Neural cell (in vitro differentiated cells): Measurements from ENCODE around the gene SLAMF7. TPM values are rescaled to one million over a fixed set of nuclear protein-coding genes. Genes with fewer than 3 reads are reported as not detected.

Source experiments
- H2AFZ ChIP-seq: fragments of 200-600, 300-800 bp; sonication (generic), shearing (Covaris generic); 2 replicates; pipeline ENCODE4 v1.6.0; 2014; ENCODE audit warnings: low read depth, mild to moderate bottlenecking, antibody characterized with exemption, low read length, moderate library complexity
- H3F3A ChIP-seq: fragments of 200-600 bp; shearing (Covaris generic); 2 replicates; pipeline ENCODE4 v1.6.1; 2016; ENCODE audit warnings: mild to moderate bottlenecking, moderate library complexity, mixed read lengths, antibody characterized with exemption, low read length; ENCODE audit not compliant: insufficient read depth, poor library complexity, severe bottlenecking
- H3K27ac ChIP-seq: fragments of 200-600, 300-800 bp; sonication (generic), shearing (Covaris generic); 2 replicates; pipeline ENCODE4 v1.5.1; 2014; ENCODE audit warnings: mild to moderate bottlenecking, low read length, moderate library complexity
- H3K27me3 ChIP-seq: fragments of 300-800, 200-600 bp; sonication (generic), shearing (Covaris generic); 2 replicates; pipeline ENCODE4 v1.6.0; 2014; ENCODE audit warnings: mild to moderate bottlenecking, low read depth, low read length, moderate library complexity; ENCODE audit not compliant: insufficient read depth
- H3K36me3 ChIP-seq: fragments of 300-800, 200-600 bp; sonication (generic), shearing (Covaris generic); 2 replicates; pipeline ENCODE4 v1.5.1; 2014; ENCODE audit warnings: mild to moderate bottlenecking, antibody characterized with exemption, low read length, moderate library complexity; ENCODE audit not compliant: insufficient read depth
- H3K4me2 ChIP-seq: fragments of 300-800, 200-600 bp; sonication (generic), shearing (Covaris generic); 2 replicates; pipeline ENCODE4 v1.6.0; 2014; ENCODE audit warnings: mild to moderate bottlenecking, low read length
- H3K4me3 ChIP-seq: fragments of 300-800, 200-600 bp; sonication (generic), shearing (Covaris generic); 2 replicates; pipeline ENCODE4 v1.5.1; 2014; ENCODE audit warnings: mild to moderate bottlenecking, low read length, moderate library complexity
- H3K79me2 ChIP-seq: fragments of 200-600 bp; shearing (Covaris generic); replicated peaks from 2 replicates; pipeline ENCODE4 v1.6.0; 2014; ENCODE audit warnings: mild to moderate bottlenecking, low read length, moderate library complexity; ENCODE audit not compliant: insufficient read depth
- H3K9ac ChIP-seq: fragments of 300-800, 200-600 bp; sonication (generic), shearing (Covaris generic); 2 replicates; pipeline ENCODE4 v1.6.1; 2016; ENCODE audit warnings: mild to moderate bottlenecking, low read length, mixed read lengths
- H3K9me2 ChIP-seq: fragments of 200-600 bp; shearing (Covaris generic); 2 replicates; pipeline ENCODE4 v1.6.1; 2016; ENCODE audit warnings: mild to moderate bottlenecking, low read length, mixed read lengths; ENCODE audit not compliant: insufficient read depth
- H3K9me3 ChIP-seq: fragments of 200-600, 300-800 bp; sonication (generic), shearing (Covaris generic); 2 replicates; pipeline ENCODE4 v1.6.1; 2016; ENCODE audit warnings: mild to moderate bottlenecking, mixed run types, low read length, moderate library complexity, mixed read lengths
- H4K20me1 ChIP-seq: fragments of 200-600 bp; shearing (Covaris generic); 2 replicates; pipeline ENCODE4 v1.6.1; 2016; ENCODE audit warnings: mild to moderate bottlenecking, mixed run types; ENCODE audit not compliant: insufficient read depth
- EP300 ChIP-seq: fragments of 450-650 bp; conservative IDR thresholded peaks from 2 replicates; pipeline ENCODE4 v1.6.1; 2014; ENCODE audit warnings: antibody characterized with exemption, mild to moderate bottlenecking, moderate library complexity; ENCODE audit not compliant: poor library complexity, severe bottlenecking
- EZH2 ChIP-seq: fragments of 200-600, 300-800 bp; shearing (Covaris generic), sonication (generic); IDR thresholded peaks from 2 replicates; pipeline ENCODE4 v1.6.1; 2014; ENCODE audit warnings: antibody characterized with exemption, low read length, borderline replicate concordance, mild to moderate bottlenecking; ENCODE audit not compliant: insufficient read depth, poor library complexity, severe bottlenecking
- MXI1 ChIP-seq: fragments of 450-650 bp; conservative IDR thresholded peaks from 2 replicates; pipeline ENCODE4 v1.6.1; 2014; ENCODE audit warnings: antibody characterized with exemption, mild to moderate bottlenecking; ENCODE audit not compliant: poor library complexity, severe bottlenecking
- POLR2AphosphoS5 ChIP-seq: IDR thresholded peaks from 2 replicates; pipeline ENCODE4 v1.6.1; 2012
- RAD21 ChIP-seq: fragments of 450-650 bp; conservative IDR thresholded peaks from 2 replicates; pipeline ENCODE4 v1.6.1; 2014; ENCODE audit warnings: antibody characterized with exemption, mild to moderate bottlenecking, moderate library complexity
- SMC3 ChIP-seq: fragments of 450-650 bp; conservative IDR thresholded peaks from 2 replicates; pipeline ENCODE4 v1.6.1; 2014; ENCODE audit warnings: antibody characterized with exemption, mild to moderate bottlenecking, moderate library complexity; ENCODE audit not compliant: poor library complexity
- TAF1 ChIP-seq: IDR thresholded peaks from 2 replicates; pipeline ENCODE4 v1.6.1; 2012; ENCODE audit warnings: low read depth
- polyA plus RNA-seq: library from polyadenylated mRNA; depleted of rRNA; stranded (reverse); fragments of >200 nt; gene quantifications from 2 replicates; pipeline ENCODE4 v1.2.3, GENCODE V29; 2014
- TF ChIP-seq, protein P1 (sequence below): IDR thresholded peaks from 2 replicates; pipeline ENCODE4 v1.6.1; 2012; ENCODE audit warnings: borderline replicate concordance
- TF ChIP-seq, protein P2 (sequence below): fragments of 450-650 bp; IDR thresholded peaks from 2 replicates; pipeline ENCODE4 v1.5.1; 2014; ENCODE audit warnings: antibody characterized with exemption, mild to moderate bottlenecking, moderate library complexity; ENCODE audit not compliant: poor library complexity, severe bottlenecking

SLAMF7 gene
- polyA plus RNA-seq, 1 donor from 2014 or later, result not detected

DNA sequence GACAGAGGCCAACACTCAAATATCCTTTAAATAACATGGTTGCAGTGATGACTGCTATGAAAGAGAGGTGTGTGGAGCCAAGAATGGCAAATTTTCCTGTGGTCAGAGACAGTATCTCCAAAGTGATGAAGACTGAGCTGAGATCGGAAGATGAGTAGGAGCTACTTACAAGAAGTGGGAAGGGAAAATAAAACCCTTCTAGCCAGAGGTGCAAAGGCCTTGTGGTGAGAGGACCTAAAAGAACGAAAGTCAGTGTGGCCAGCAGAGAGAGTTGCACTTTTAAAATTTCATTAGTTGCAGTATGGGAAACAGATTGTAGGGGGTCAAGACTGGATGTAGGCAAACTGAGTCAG, 17.8 kb downstream of the SLAMF7 start:
- no peak overlapping the region for H2AFZ ChIP-seq
- H3K9me2 ChIP-seq, result no peaks in the 10 kb centered on the region
- H3K79me2 ChIP-seq, result no peaks in the 10 kb centered on the region
- no peak overlapping the region for H3K9ac ChIP-seq
- H3K27ac ChIP-seq, result no peak overlapping the region
- no peaks in the 10 kb centered on the region for H3K9me3 ChIP-seq
- TF ChIP-seq, protein P1, sequence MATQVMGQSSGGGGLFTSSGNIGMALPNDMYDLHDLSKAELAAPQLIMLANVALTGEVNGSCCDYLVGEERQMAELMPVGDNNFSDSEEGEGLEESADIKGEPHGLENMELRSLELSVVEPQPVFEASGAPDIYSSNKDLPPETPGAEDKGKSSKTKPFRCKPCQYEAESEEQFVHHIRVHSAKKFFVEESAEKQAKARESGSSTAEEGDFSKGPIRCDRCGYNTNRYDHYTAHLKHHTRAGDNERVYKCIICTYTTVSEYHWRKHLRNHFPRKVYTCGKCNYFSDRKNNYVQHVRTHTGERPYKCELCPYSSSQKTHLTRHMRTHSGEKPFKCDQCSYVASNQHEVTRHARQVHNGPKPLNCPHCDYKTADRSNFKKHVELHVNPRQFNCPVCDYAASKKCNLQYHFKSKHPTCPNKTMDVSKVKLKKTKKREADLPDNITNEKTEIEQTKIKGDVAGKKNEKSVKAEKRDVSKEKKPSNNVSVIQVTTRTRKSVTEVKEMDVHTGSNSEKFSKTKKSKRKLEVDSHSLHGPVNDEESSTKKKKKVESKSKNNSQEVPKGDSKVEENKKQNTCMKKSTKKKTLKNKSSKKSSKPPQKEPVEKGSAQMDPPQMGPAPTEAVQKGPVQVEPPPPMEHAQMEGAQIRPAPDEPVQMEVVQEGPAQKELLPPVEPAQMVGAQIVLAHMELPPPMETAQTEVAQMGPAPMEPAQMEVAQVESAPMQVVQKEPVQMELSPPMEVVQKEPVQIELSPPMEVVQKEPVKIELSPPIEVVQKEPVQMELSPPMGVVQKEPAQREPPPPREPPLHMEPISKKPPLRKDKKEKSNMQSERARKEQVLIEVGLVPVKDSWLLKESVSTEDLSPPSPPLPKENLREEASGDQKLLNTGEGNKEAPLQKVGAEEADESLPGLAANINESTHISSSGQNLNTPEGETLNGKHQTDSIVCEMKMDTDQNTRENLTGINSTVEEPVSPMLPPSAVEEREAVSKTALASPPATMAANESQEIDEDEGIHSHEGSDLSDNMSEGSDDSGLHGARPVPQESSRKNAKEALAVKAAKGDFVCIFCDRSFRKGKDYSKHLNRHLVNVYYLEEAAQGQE, result no peak
- TF ChIP-seq POLR2AphosphoS5 (no peak), RAD21 (no peak), MXI1 (no peak), EP300 (no peak), SMC3 (no peak), EZH2 (no peak), TAF1 (no peak)
- TF ChIP-seq, protein P2, sequence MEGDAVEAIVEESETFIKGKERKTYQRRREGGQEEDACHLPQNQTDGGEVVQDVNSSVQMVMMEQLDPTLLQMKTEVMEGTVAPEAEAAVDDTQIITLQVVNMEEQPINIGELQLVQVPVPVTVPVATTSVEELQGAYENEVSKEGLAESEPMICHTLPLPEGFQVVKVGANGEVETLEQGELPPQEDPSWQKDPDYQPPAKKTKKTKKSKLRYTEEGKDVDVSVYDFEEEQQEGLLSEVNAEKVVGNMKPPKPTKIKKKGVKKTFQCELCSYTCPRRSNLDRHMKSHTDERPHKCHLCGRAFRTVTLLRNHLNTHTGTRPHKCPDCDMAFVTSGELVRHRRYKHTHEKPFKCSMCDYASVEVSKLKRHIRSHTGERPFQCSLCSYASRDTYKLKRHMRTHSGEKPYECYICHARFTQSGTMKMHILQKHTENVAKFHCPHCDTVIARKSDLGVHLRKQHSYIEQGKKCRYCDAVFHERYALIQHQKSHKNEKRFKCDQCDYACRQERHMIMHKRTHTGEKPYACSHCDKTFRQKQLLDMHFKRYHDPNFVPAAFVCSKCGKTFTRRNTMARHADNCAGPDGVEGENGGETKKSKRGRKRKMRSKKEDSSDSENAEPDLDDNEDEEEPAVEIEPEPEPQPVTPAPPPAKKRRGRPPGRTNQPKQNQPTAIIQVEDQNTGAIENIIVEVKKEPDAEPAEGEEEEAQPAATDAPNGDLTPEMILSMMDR, result no peak
- no peaks in the 10 kb centered on the region for H3K27me3 ChIP-seq
- H3F3A ChIP-seq, result no peaks in the 10 kb centered on the region
- no peak overlapping the region for H3K4me2 ChIP-seq
- no peak overlapping the region for H3K4me3 ChIP-seq
- no peaks in the 10 kb centered on the region for H3K36me3 ChIP-seq
- H4K20me1 ChIP-seq, result no peaks in the 10 kb centered on the region

GRCh38 chr1:160758521-160758920, 19.5 kb downstream of the SLAMF7 start:
- H3K4me2 ChIP-seq, result no peak overlapping the region
- H3K4me3 ChIP-seq, result no peak overlapping the region
- H3K9me3 ChIP-seq, result no peaks in the 10 kb centered on the region
- TF ChIP-seq EZH2 (no peak), MXI1 (no peak), RAD21 (no peak), POLR2AphosphoS5 (no peak), TAF1 (no peak), SMC3 (no peak), EP300 (no peak)
- TF ChIP-seq, protein P2, result no peak
- TF ChIP-seq, protein P1, result no peak
- H3K36me3 ChIP-seq, result no peaks in the 10 kb centered on the region
- H3K27ac ChIP-seq, result no peak overlapping the region
- H2AFZ ChIP-seq, result no peak overlapping the region
- no peaks in the 10 kb centered on the region for H3K27me3 ChIP-seq
- H3K9me2 ChIP-seq, result no peaks in the 10 kb centered on the region
- no peaks in the 10 kb centered on the region for H3F3A ChIP-seq
- H4K20me1 ChIP-seq, result no peaks in the 10 kb centered on the region
- H3K9ac ChIP-seq, result no peak overlapping the region
- no peaks in the 10 kb centered on the region for H3K79me2 ChIP-seq
